ENCODE results near the gene DHCR7.

The DHCR7 gene

DNA sequence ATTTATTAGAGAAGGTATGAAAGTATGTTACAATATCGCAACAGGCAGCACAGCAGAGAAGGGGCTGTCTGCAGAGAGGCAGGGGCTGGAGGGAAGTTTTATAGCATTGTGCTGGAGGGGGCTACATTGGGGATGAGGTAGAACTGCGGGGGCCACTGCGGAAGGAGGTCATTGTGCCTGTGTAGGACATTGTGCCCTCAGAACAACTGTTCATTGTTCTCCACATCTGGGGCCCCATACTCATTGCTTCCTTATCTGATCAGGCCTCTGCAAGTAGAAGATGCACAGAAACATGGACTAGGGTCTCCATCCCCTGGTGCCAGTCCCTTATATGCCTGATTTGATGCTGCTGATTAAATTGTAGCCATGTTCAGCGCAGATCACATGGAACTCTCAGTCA is 16.9 kb upstream of the DHCR7 start:
- H3K9me3 ChIP-seq (ENCODE audit: control insufficient read depth, insufficient read depth, low read depth, low read length): peaks cover 23% of the 10 kb centered on the region
- H3K4me1 ChIP-seq (ENCODE audit: control insufficient read depth, insufficient read depth, low read length): no peaks in the 10 kb centered on the region
- no peak overlapping the region for H3K27ac ChIP-seq (ENCODE audit: low read depth, low read length)
- H3K36me3 ChIP-seq (ENCODE audit: control insufficient read depth, insufficient read depth, low read length): peaks cover 62% of the 10 kb centered on the region
- H3K4me3 ChIP-seq (ENCODE audit: low read depth, low read length): no peak overlapping the region
- no peaks in the 10 kb centered on the region for H3K27me3 ChIP-seq (ENCODE audit: control insufficient read depth, insufficient read depth, low read length)
- H3K9ac ChIP-seq (ENCODE audit: low read length): no peak overlapping the region

DNA sequence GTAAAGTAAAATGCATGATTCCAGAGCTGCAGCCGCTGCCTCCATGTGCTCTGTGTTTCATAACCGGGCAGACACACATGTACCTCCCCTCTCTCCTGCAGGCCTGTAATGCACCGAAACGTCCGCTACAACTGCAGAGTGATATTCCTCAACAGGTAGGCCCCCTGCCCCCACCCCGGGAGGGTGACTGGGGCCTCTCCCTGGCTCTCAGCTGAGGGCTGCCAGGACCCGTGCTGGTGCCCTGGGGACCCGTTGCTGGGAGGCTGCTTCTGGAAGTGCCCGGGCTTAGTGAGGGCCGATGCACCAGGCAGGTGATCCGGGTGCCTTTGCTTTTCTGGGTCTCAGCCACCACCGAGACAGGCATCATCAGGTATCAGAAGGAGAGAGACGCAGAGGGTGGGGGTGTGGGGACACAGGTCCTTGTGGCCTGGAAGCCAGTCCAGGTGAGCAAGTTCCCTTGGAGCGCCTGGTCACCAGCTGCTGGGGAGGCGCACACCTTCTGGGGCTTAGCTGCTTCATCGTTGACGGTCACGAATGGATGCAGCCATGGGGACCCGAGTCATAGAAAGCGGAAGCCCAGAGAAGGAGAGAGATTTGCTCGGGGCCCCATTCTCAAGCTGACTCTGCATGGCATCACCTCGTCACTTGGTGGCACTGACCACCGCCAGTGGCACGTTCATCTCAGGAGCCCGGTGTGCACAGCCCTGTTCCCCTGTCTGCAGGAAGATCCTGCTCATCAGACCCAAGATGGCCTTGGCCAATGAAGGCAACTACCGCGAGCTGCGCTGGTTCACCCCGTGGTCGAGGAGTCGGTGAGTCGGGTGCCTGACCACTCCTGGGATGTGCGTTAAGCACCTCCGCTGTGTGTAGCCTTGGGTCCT is 15.4 kb upstream of the DHCR7 start:
- no peaks in the 10 kb centered on the region for H3K4me1 ChIP-seq (ENCODE audit: control insufficient read depth, insufficient read depth, low read length)
- H3K4me3 ChIP-seq (ENCODE audit: low read depth, low read length): no peak overlapping the region
- H3K27me3 ChIP-seq (ENCODE audit: control insufficient read depth, insufficient read depth, low read length): no peaks in the 10 kb centered on the region
- H3K36me3 ChIP-seq (ENCODE audit: control insufficient read depth, insufficient read depth, low read length): peaks cover 69% of the 10 kb centered on the region
- no peak overlapping the region for H3K9ac ChIP-seq (ENCODE audit: low read length)
- H3K9me3 ChIP-seq (ENCODE audit: control insufficient read depth, insufficient read depth, low read depth, low read length): peaks cover 14% of the 10 kb centered on the region
- no peak overlapping the region for H3K27ac ChIP-seq (ENCODE audit: low read depth, low read length)

DNA sequence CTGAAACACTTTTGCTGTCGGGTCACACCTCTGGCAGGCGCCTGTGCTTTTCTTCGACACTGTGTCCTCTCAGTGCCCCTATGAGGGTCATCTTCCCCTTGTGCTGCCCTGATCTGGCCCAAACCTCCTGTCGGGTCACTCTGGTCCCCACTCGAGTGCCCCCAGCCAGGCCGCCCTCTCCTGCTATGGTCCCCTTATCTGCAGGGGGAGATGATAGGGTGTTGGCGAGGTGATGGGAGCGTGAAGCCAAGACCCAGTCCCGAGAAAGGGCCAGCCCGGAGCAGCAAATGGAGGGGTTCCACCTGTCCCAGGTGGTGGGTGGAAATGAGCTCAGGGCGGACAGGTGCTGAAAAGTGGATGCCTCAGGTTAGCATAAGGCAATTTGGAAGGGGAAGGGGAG is 14.5 kb upstream of the DHCR7 start:
- Histone ChIP-seq H3K9me3 (ENCODE audit: control insufficient read depth, insufficient read depth, low read depth, low read length) (peaks cover 6% of the 10 kb centered on the region; the same call in 1 of the 2 replicates), H3K36me3 (ENCODE audit: control insufficient read depth, insufficient read depth, low read length) (peaks cover 72% of the 10 kb centered on the region), H3K4me3 (ENCODE audit: low read depth, low read length) (no peak overlapping the region), H3K27ac (ENCODE audit: low read depth, low read length) (no peak overlapping the region), H3K27me3 (ENCODE audit: control insufficient read depth, insufficient read depth, low read length) (no peaks in the 10 kb centered on the region), H3K4me1 (ENCODE audit: control insufficient read depth, insufficient read depth, low read length) (no peaks in the 10 kb centered on the region), H3K9ac (ENCODE audit: low read length) (no peak overlapping the region)

DNA sequence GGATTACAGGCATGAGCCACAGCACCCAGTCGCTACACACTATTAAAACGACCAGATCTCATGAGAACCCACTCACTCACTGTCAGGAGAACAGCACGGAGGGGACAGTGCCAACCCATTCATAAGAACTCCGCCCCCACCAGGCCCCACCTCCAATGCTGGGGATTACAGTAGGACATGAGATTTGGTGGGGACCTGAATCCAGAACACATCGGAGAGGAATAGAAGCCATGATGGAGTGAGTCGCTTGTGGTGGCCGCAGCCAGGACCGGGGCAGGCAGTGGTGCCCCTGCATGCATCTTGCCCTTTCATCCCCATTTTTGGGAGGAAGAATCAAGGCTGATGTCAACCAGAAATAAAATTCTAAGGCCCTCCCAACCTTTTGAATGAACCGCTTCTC is 13.5 kb upstream of the DHCR7 start:
- no peaks in the 10 kb centered on the region for H3K4me1 ChIP-seq (ENCODE audit: control insufficient read depth, insufficient read depth, low read length)
- H3K27me3 ChIP-seq (ENCODE audit: control insufficient read depth, insufficient read depth, low read length): no peaks in the 10 kb centered on the region
- H3K9me3 ChIP-seq (ENCODE audit: control insufficient read depth, insufficient read depth, low read depth, low read length): no peaks in the 10 kb centered on the region
- H3K9ac ChIP-seq (ENCODE audit: low read length): no peak overlapping the region
- peaks cover 72% of the 10 kb centered on the region for H3K36me3 ChIP-seq (ENCODE audit: control insufficient read depth, insufficient read depth, low read length)
- H3K4me3 ChIP-seq (ENCODE audit: low read depth, low read length): no peak overlapping the region
- no peak overlapping the region for H3K27ac ChIP-seq (ENCODE audit: low read depth, low read length)

DNA sequence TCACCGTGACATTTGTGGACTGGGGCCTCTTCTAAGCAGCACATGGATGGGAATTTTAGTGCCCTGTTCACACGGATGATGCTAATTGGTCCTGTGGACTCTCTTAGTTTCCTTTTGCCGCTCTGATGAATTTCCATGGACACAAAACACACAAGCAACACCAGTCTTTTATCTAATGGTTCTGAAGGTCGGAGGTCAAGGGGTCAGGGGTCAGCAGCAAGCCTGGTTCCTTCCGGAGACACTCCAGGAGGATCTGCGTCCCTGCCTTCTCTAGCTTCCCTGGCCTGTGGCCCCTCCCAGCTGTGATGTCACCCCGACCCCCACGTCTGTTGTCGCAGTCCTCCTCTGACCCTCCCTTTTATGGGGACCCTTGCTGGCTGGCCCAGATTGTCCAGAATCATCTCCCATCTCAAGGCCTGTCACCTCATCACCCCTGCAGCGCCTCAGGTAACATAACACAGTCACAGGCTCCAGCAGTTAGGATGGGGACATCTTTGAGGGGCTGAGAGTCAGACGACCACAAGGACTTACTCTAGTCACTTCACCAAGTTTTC is 11.7 kb upstream of the DHCR7 start:
- Histone ChIP-seq H3K27ac (ENCODE audit: low read depth, low read length) (no peak overlapping the region), H3K27me3 (ENCODE audit: control insufficient read depth, insufficient read depth, low read length) (no peaks in the 10 kb centered on the region), H3K9me3 (ENCODE audit: control insufficient read depth, insufficient read depth, low read depth, low read length) (no peaks in the 10 kb centered on the region), H3K36me3 (ENCODE audit: control insufficient read depth, insufficient read depth, low read length) (peaks cover 78% of the 10 kb centered on the region), H3K9ac (ENCODE audit: low read length) (no peak overlapping the region), H3K4me1 (ENCODE audit: control insufficient read depth, insufficient read depth, low read length) (no peaks in the 10 kb centered on the region), H3K4me3 (ENCODE audit: low read depth, low read length) (no peak overlapping the region)

DNA sequence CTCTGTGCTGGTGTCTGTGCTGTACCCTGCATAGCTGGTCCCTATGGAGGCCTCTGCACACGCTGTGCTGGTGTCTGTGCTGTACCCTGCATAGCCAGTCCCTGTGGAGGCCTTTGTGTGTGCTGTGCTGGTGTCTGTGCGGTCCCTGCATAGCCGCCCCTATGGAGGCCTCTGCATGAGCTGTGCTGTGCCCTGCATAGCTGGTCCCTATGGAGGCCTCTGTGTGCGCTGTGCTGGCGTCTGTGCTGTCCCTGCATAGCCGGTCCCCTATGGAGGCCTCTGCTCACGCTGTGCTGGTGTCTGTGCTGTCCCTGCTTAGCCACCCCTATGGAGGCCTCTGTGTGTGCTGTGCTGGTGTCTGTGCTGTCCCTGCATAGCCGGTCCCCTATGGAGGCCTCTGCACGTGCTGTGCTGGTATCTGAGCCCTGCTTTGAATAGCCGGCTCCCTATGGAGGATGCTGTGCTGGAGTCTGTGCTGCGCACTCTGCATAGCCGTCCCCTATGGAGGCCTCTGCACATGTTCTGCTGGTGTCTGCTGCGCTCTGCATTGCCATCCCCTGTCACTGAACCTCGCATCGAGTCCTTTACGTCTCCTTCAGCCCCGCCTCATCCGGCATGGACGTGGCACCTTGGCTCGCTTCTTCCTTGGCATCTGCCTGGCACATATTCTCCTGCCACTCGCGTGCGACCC is 11.0 kb upstream of the DHCR7 start:
- no peak overlapping the region for H3K9ac ChIP-seq (ENCODE audit: low read length)

DNA sequence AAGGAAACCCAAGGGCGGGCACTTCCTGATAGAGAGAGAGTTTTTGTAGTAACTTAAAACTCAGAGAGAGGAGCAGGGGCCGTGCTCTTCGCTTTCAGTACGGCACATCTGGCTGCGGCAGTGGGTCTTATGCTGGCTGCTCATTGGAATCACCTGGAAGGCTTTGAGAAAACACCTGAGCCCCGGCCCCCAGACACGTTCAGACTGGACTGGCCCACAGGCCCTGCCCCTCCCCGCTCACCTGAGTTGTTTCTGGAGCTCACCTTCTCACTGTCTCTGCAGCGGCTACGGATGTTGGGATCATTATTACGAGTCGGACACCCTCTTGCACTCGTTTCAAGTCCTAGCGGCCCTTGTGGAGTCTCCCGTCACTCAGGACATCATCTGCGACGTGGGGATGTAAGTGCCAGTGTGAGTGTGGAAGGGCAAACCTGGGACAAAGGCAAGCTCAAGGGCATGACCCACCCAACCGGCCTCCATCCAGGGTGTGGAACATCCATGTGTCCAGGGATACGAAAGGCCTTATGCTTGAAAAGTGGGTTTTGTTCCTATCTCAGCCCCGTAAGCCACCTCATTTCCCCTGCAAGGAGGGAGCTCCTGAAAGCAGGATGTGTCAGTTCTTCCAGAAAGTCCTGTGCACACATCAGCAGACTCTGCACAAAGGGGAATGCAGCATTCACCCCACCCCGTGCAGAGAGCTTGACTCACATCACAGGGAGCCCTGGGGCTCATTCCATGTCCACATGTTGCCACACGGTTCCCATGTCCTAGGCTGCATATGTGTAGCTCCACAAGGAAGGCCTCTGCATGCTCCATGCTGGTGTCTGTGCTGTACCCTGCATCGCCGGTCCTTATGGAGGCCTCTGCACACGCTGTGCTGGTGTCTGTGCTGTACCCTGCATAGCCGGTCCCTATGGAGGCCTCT is 10.2 kb upstream of the DHCR7 start:
- Histone ChIP-seq H3K4me3 (ENCODE audit: low read depth, low read length) (no peak overlapping the region), H3K9me3 (ENCODE audit: control insufficient read depth, insufficient read depth, low read depth, low read length) (no peaks in the 10 kb centered on the region), H3K36me3 (ENCODE audit: control insufficient read depth, insufficient read depth, low read length) (peaks cover 71% of the 10 kb centered on the region), H3K27me3 (ENCODE audit: control insufficient read depth, insufficient read depth, low read length) (no peaks in the 10 kb centered on the region), H3K9ac (ENCODE audit: low read length) (no peak overlapping the region), H3K4me1 (ENCODE audit: control insufficient read depth, insufficient read depth, low read length) (0 out of 2 replicates have a peak, but pooled peaks cover 5% of the 10 kb centered on the region), H3K27ac (ENCODE audit: low read depth, low read length) (no peak overlapping the region)

More for the DNA sequence above, 11.0 kb upstream of the DHCR7 start:
- H3K27ac ChIP-seq (ENCODE audit: low read depth, low read length): no peak overlapping the region
- peaks cover 78% of the 10 kb centered on the region for H3K36me3 ChIP-seq (ENCODE audit: control insufficient read depth, insufficient read depth, low read length)
- H3K4me1 ChIP-seq (ENCODE audit: control insufficient read depth, insufficient read depth, low read length): no peaks in the 10 kb centered on the region
- no peaks in the 10 kb centered on the region for H3K9me3 ChIP-seq (ENCODE audit: control insufficient read depth, insufficient read depth, low read depth, low read length)
- H3K27me3 ChIP-seq (ENCODE audit: control insufficient read depth, insufficient read depth, low read length): no peaks in the 10 kb centered on the region
- H3K4me3 ChIP-seq (ENCODE audit: low read depth, low read length): no peak overlapping the region

DNA sequence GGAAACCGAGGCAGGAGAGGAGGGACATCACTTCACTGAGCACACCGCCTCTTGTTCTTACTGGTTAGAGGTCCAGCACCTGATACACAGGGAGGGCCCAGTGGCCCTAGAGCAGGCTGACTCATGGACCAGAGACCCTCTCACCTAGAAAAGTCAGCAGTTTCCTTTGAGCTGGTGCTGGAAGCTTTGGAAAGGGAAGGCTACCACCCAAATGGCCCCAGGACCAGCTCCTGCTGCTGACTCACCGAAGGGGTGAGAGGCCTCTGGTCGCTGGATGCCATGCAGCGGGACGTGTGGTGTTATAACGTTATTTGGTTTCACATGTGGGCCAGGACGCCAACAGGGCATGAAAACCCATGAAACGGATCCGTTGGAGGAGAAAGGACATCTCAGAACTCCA is 8.6 kb upstream of the DHCR7 start:
- Histone ChIP-seq H3K27me3 (ENCODE audit: control insufficient read depth, insufficient read depth, low read length) (no peaks in the 10 kb centered on the region), H3K27ac (ENCODE audit: low read depth, low read length) (no peak overlapping the region), H3K4me3 (ENCODE audit: low read depth, low read length) (no peak overlapping the region), H3K4me1 (ENCODE audit: control insufficient read depth, insufficient read depth, low read length) (peaks cover 10% of the 10 kb centered on the region; the same call in 1 of the 2 replicates), H3K9me3 (ENCODE audit: control insufficient read depth, insufficient read depth, low read depth, low read length) (no peaks in the 10 kb centered on the region), H3K36me3 (ENCODE audit: control insufficient read depth, insufficient read depth, low read length) (peaks cover 63% of the 10 kb centered on the region), H3K9ac (ENCODE audit: low read length) (no peak overlapping the region)

DNA sequence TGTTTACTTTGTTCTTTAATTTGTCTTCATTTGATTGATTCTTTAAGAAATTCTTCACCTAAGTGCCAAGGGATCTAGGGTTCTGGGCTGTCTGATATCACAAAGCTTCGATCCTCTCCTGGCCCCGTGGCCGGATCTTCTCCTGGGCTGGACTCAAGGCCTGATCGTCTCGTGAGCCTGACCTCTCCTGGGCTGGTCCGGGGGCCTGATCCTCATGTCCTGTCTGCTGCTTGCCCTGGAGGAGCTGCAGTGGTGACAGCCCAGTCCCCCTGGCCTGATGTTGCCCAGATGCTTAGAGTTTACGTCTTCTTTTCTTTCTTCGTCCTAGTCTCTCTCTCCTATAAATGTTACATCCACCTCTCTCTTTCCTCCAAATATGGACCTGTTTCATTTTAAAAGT is 8.1 kb upstream of the DHCR7 start:
- Histone ChIP-seq H3K4me3 (ENCODE audit: low read depth, low read length) (no peak overlapping the region), H3K27ac (ENCODE audit: low read depth, low read length) (no peak overlapping the region), H3K27me3 (ENCODE audit: control insufficient read depth, insufficient read depth, low read length) (no peaks in the 10 kb centered on the region), H3K9ac (ENCODE audit: low read length) (no peak overlapping the region), H3K9me3 (ENCODE audit: control insufficient read depth, insufficient read depth, low read depth, low read length) (no peaks in the 10 kb centered on the region), H3K4me1 (ENCODE audit: control insufficient read depth, insufficient read depth, low read length) (peaks cover 15% of the 10 kb centered on the region), H3K36me3 (ENCODE audit: control insufficient read depth, insufficient read depth, low read length) (peaks cover 60% of the 10 kb centered on the region)

DNA sequence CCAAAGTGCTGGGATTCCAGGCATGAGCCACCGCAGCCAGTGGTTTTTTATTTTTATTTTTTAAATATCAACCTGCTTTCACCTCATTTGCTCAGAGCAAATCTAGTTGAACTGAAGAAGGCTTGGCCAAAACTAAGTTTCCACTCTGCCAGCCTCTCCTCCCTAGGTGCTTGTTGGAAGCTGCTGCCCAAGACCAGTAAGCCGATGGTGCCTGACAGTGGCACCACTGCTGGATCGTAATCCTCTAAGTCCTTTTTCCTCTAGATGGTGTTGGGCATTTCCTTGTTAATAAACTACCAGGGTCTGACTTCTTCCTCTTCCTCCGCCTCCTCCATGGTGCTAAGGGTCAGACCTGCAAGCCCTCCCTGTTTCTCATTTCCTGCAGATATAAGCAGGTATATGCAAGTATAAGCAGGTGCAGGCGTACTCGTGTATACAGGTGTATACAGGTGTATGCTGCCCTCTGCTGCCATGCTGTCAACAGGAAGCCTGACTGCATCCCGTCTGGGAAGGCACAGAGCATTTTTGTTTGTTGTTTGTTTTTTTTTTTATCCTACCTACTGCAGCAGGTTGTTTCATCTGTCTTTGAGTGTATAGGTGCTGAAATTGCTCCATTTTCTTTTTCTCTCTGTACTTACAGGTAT is 6.4 kb upstream of the DHCR7 start:
- no peaks in the 10 kb centered on the region for H3K9me3 ChIP-seq (ENCODE audit: control insufficient read depth, insufficient read depth, low read depth, low read length)
- H3K27me3 ChIP-seq (ENCODE audit: control insufficient read depth, insufficient read depth, low read length): no peaks in the 10 kb centered on the region
- peaks cover 20% of the 10 kb centered on the region for H3K4me1 ChIP-seq (ENCODE audit: control insufficient read depth, insufficient read depth, low read length)
- H3K27ac ChIP-seq (ENCODE audit: low read depth, low read length): no peak overlapping the region
- H3K9ac ChIP-seq (ENCODE audit: low read length): no peak overlapping the region
- no peak overlapping the region for H3K4me3 ChIP-seq (ENCODE audit: low read depth, low read length)
- peaks cover 46% of the 10 kb centered on the region for H3K36me3 ChIP-seq (ENCODE audit: control insufficient read depth, insufficient read depth, low read length)

Measured in HUES6 (cell line).